GM21619 (cell line): ENCODE data around the gene HS6ST2.
"Not testable (repeated sequence)": the region's sequence is repeated elsewhere in the genome, so short reads cannot be mapped to it uniquely, and the experiment has no call there.

ENCODE experiments used
- ATAC-seq: cut with Tn5 transposase; IDR thresholded peaks from one replicate; pipeline ENCODE4 v1.9.1; 2021; ENCODE audit not compliant: unreplicated experiment

HS6ST2 gene

DNA sequence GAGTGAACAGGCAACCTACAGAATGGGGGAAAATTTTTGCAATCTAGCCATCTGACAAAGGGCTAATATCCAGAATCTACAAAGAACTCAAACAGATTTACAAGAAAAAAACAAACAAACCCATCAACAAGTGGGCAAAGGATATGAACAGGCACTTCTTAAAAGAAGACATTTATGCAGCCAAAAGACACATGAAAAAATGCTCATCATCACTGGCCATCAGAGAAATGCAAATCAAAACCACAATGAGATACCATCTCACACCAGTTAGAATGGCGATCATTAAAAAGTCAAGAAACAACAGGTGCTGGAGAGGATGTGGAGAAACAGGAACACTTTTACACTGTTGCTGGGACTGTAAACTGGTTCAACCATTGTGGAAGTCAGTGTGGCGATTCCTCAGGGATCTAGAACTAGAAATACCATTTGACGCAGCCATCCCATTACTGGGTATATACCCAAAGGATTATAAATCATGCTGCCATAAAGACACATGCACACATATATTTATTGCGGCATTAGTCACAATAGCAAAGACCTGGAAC, 13.3 kb downstream of the HS6ST2 start:
- not testable (repeated sequence) for ATAC-seq

DNA sequence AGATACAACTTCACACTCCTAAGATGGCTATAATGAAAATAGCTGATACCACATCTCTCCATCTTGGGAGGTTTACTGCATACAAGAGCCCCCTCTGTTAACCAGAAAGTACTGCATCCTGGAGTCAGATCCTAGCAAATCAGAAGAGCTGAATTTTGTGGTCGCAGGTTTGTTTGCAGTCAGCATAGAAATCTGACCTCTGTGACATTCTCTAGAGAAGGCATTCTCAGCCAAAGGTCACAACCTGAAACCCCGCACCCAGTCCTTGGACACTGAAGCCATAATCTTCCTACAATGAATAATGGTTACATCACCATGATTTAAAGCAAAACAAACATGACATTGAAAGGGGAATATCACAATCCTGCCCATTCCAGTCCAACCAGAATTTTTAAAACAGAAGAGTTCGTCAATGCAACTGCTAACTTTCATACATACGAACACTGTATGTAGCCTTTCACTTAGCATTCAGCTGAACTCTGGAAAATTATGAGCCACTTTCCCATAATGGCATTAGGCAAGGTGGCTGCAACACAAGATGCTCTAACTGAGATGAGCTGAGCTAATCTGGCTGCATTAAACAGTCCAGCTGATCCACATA, 17.6 kb downstream of the HS6ST2 start:
- ATAC-seq = no peak

DNA sequence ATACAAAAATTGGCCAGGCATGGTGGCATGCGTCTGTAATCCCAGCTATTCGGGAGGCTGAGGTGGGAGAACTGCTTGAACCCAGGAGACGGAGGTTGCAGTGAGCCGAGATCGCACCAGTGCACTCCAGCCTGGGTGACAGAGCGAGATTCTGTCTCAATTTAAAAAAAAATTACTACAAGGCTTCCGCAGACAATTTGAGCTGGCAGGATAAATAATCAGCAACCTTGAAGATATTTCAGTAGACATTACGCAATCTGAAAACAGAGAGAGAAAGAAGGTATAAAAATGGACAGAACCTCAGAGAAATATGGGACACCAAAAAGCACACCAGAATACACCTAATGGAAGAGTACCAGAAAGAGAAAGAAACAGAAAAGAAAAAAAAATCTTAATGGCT, 25.3 kb downstream of the HS6ST2 start:
- no peak for ATAC-seq

DNA sequence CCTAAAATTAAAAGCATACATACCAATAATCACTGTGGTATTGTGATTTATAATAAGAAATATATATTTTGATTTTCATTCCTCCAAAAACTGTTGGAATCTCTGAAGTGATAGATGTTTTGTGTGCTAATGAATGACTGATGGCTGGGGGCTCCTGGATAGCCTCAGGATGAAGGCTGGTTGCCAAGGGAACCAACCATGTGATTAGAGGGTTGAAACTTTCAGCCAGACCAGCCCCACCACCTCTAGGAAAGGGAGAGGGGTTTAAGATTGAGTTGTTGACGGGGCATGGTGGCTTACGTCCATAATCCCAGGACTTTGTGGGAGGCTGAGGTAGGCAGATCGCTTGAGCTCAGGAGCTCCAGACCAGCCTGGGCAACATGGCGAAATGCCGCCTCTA, 34.0 kb downstream of the HS6ST2 start:
- ATAC-seq = no peak

DNA sequence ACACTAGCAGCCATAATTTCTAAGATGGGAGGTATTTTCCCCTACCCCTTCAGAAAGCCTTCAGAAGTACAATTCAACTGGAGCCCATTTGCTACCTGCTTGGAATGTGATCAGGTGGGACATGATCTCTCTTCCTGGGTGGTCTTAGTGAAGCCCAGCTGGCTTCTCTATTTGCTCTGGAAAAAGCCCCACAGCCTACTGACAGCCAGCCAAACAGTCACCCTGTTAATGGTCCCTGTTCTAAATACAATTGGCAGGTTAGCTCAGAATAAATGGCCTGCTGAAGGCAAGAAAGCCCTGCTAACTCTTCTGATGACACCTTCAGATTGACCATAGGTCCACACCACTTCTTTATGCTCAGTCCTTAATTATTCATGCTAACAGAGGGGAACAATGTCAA, 39.9 kb downstream of the HS6ST2 start:
- ATAC-seq = no peak

DNA sequence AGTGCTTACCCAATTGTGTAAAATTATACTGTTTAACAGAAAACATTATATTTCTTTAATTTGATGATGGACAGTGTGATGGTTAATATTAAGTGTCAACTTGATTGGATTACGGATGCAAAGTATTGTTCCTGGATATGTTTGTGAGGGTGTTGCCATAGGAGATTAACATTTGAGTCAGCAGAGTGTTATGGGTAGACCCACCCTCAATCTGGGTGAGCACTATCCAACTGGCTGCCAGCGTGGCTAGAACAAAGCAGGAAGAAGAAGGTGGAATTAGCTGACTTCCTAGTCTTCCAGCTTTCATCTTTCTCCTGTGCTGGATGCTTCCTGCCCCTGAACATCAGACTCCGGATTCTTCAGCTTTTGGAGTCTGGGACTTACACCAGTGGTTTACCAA, 42.1 kb downstream of the HS6ST2 start:
- no peak for ATAC-seq

DNA sequence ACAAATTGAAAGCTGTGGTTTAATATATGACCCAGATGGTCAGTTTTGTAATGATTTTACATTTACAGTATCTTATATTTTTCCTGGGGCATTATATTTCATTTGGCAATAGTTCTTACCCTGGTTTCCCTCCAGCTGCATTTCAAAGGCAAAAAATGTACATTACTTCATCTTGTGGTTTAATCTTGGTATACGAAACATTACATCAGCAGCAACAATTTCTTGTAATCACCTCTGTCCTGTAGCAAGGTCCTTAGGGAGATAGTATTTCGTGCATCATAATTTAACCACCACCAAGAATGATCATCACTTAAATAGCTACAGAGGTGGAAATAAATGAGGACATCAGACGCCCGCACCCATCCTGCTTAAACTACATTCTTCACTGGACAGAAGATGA, 48.8 kb downstream of the HS6ST2 start:
- no peak for ATAC-seq

DNA sequence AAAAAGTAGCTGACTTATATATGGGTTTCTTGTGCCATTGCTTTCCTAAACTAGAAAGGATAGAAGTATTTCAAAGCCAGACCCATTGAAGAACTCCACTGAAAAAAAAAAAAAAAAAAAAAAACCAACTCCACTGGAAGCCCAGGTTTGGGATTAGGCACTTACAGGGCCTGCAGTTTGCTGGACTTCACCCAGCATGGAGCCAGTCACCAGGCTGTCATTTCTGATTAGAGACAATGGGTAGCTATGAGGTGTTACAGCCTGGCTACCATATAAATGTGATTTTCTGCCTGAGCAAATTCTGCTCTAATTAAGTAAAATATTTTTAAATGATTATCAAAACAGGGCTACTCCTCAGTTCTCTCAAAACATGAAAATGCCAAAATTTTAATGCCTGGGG, 49.5 kb downstream of the HS6ST2 start:
- no peak for ATAC-seq

DNA sequence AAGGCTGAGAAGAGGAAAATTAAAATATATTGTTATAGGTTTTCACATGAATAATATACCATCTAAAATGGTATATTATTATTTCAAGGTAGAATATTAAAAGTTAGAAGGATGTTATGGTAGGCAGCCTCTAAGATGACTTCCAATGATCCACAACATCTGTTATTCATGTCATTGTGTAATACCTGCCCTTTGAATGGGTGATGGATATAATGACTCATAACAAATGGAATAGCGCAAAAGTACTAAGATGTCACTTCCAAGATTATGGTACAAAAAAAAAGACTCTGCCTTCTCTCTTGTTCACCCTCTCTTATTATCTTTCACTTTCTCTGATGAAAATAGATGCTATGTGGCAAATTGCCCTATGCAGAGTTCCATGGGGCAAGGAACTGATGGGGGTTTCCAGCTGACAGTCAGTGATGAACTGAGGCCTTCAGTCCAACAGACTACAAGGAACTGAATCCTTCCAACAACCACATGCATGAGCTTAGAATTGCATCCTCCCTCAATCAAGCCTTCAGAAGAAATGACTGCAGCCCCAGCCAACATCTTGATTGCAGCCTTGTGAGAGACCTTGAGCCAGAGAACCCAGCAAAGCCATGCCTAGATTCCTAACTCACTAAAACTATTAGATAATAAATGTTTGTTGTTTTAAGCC, 57.7 kb downstream of the HS6ST2 start:
- no peak for ATAC-seq

DNA sequence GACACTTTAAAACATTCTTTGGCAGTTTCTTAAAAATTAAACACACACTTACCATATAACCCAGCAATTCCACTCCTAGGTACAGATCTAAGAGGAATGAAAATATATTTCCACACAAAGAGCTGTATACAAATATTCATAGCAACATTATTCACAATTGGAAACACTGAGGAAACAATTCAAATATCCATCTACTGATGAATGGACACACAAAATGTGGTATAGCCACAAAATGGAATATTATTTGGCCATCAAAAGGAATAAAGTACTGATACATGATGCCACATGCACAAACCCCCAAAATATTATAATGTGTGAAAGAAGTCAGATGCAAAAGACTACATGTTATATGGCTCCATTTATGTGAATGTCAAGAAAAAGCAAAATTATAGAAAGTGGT, 70.9 kb downstream of the HS6ST2 start:
- ATAC-seq = no peak

DNA sequence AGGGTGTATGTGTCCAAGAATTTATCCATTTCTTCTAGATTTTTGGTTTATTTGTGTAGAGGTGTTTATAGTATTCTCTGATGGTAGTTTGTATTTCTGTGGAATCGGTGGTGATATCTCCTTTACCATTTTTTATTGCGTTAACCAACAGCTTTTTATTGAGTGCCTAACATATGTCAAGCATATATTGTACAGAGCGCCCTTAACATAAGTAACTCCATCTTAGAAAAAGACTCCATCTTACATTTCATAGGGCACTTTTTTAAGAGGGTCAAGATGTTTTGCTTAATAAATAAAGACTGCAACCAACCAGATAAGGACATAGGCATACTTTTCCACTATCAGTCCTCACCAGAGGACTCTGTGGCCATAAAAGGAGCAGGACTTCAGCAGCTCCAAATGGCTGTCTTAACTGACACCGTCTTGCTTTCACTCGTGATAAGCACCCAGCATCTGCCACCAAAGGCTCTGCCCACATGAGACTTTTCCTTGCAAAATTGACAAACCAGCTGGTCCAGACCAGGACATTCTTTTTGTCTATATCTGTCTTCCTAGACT, 75.0 kb downstream of the HS6ST2 start:
- no peak for ATAC-seq

DNA sequence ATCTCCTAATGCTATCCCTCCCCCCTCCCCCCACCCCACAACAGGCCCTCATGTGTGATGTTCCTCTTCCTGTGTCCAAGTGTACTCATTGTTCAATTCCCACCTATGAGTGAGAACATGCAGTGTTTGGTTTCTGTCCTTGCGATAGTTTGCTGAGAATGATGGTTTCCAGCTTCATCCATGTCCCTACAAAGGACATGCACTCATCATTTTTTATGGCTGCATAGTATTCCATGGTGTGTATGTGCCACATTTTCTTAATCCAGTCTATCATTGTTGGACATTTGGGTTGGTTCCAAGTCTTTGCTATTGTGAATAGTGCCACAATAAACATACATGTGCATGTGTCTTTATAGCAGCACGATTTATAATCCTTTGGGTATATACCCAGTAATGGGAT, 77.7 kb downstream of the HS6ST2 start:
- not testable (repeated sequence) for ATAC-seq

DNA sequence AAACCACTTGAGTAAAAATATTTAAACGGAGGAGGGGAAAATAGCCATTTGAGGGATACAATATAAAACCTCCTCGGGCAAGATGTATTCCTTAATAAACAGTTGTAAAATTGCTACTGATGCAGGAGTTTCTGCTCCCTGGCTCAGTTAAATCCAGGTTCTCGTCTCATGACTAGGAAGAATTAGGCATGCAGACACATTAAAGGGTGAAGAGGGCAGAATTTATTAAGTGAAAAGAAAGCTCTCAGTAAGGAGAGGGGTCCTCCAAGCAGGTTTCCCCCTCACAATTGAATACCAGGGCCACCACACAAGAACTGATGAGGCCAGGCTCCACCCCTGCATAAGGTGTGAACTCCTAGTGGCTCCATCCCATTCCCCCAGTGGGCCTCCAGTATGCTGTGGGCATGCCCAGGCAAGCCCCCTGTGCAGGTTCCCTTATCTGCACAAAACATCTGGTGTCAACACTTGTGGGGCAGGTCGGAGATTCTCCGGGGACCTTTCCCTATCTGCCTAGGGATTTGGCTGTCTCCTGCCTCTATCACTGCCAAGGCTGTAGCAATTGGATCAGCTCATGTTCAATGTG, 80.4 kb downstream of the HS6ST2 start:
- no peak for ATAC-seq

DNA sequence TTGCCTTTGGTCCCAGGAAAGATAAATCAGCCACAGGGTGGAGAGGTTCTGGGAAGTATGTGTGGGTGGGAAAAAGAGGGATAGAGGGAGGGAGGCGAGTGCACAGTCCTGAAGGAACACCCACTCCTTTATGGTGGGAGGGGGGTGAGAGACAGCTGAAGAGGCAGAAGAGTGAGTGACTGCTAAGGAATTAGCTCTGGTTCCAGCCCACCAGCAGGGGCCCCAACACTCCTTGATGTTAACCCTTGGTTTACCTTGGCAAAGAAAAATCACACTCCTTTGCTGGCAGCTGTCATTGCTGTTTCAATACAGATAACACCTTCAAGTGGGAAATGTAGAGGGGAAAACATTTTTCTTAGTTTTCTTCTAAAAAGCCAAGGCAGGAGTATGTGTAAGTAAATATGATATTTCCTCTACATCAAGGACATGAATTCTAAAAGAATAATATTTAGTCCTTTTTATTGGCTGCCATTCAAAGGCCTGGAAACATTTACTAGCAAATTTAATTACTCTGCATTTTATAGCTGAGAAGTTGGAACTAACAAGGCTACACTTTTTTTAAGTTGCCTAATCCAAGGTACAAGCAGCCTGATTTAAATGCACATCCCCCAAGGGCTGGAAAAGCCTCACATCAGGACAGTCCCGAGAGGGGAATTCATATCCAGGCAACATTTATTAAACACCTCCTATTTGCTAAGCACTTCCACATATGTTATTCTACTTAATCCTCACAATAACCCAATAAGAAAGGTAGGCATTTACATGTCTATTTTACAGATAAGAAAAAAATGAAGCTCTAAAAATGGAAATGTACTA, 81.7 kb downstream of the HS6ST2 start:
- no peak for ATAC-seq

DNA sequence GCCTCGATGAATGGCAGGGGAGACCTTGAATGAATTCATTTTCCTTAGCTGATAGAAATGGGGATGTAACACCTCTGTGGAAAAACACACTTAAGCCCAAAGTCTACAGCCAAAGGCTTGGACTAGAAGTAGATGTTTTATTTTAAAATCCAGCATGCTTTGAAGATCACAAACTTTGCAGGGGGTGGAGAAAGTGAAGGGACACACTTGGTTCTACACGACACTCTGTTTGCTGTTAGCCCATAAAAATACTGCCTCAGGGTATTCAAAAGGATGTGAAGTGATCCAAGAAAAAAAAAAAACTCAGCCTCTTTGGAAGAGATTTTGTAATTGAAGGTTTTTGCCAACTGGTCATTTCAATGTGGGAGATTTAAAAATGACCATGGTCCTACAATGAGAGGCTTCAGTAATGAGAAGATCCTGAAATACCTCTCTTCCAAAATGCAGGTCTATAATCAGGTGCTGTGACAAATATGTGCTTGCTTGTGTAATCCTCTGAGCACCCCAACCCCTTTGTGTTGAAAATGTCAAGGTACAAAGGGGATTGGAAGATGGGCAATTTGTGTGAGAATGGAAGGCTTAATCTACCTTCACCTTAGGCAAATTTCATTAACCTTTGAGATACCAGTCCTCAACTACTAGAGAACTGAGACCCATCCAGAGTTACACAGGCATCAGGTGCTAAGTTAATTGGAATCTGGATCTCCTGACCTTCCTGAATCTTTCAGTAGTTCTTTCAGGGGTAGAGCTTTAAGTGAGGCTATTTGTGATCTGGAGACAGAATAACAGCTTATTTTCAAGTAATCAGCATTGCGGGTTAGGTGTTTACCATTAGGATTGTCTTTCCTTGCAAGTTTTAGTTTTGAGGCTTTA, 82.5 kb downstream of the HS6ST2 start:
- ATAC-seq = no peak

DNA sequence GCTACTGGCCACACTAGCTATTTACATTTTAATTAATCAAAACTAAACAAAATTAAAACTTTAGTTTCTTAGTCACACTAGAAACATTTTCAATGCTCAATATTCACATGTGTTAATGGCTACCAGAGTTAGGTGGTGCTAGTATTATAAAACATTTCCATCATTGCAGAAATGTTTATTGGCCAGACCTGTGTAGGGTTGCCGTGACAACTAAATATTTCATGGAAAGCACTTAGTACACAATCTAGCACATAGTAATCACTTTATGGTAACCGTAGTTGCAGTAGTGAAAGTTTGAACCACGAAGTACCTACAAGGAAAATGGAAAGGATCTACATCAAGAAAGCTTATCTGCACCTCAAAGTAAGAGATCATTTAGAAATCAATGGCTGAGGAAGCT, 95.9 kb downstream of the HS6ST2 start:
- ATAC-seq = no peak

DNA sequence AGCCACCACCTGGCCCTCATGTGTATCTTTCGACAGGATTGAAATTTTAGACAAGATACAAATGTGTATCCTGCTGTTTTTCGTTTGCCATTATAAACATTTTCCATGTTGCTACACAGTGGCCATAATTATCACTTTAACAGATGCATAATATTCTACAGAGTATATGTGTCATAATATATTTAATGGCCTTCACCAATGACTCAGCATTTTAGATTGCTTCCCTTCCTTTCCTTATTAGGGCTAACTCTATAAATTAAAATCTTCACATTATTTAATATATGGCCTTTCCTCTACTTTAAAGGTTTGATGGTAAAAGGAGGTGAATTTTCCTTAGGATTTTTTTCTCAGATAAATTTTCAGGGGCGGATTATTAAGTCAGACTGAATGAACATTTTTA, 97.4 kb downstream of the HS6ST2 start:
- ATAC-seq = no peak

DNA sequence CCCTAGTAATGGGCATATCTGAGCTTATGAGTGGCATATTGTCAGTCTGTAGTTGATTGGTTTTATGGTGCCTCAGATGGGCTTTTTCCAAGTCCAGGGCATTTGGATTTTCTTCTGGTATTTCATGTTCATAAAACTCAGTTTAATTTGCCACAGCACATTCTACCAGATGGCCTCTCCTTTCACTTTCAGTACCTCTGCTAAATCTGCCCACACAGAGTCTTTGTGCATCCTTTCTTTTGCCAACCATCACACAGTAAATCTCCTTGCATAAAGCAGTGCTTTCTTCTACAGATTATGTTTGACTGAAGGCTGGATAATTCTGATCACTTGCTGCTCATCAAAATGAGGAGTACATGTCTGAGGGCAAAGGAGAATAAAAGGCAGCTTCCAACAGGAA, 98.2 kb downstream of the HS6ST2 start:
- ATAC-seq = no peak

DNA sequence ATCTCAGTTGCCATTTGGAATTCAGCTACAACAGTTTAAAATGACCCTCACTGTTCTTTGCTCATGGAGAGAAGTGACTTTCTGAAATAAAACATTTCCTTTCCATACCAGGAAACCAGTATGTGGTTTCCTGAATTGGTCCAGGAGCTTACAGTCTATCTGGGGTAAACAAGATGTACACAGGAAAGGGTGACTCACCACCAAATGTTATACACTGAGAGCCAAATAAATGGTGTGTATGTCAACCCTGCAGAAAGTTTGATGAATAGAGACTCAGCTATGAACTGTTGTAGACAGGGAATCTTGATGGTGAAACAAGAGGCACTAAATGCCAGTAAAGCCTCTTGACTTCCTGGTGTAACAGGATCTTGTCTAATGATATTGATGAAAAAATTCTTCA, 100.4 kb downstream of the HS6ST2 start:
- ATAC-seq = no peak

DNA sequence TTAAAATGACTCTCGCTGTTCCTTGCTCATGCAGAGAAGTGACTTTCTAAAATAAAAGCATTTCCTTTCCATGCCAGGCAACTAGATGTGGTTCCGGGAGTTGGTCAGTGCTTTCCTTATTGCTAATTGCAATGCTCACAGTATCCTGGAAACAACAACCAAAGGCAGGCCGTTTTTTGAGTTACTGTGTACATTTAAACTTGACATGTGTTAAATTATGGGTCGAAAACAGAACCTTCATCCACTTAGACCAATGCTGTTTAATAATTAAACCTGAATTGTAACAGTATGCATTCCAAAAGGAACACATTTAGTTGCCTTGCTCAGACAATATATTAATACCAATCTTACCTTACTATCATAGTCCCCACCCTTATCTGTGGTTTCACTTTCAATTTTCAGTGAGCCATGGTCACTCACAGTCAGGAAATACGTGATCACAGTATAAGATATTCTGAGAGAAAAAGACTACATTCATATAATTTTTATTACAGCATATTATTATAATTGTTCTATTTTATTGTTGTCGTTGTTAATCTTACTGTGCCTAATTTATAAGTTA, 102.6 kb downstream of the HS6ST2 start:
- no peak for ATAC-seq
